Measurements from ENCODE around the gene TMEM185A.
A peak's percentile ranks its signal among the peaks of the same experiment; 100 is the strongest.
"Not testable (repeated sequence)": the region's sequence is repeated elsewhere in the genome, so short reads cannot be mapped to it uniquely, and the experiment has no call there.

TMEM185A gene

GRCh38 chrX:149631234-149632165 lies at the start of gene TMEM185A:
Gene TMEM185A, minus strand, starts transcription at chrX:149631792. Its CDS starts 212 bp downstream, at chrX:149631580.
- peak; percentile 73 for DNase-seq (ENCODE audit: low spot score)

- no peak for DNase-seq (ENCODE audit: low spot score)
These were observed 49.6 kb upstream of the TMEM185A start for GRCh38 chrX:149681182-149681581.

GRCh38 chrX:149679164-149679678 lies 47.6 kb upstream of the TMEM185A start:
- DNase-seq (ENCODE audit: low spot score): not testable (repeated sequence)

GRCh38 chrX:149675554-149675953 lies 44.0 kb upstream of the TMEM185A start:
- not testable (repeated sequence) for DNase-seq (ENCODE audit: low spot score)

- DNase-seq (ENCODE audit: low spot score): not testable (repeated sequence)
These were observed 43.5 kb upstream of the TMEM185A start for GRCh38 chrX:149675088-149675487.

GRCh38 chrX:149660613-149661012 lies 29.0 kb upstream of the TMEM185A start:
- DNase-seq (ENCODE audit: low spot score): not testable (repeated sequence)

- DNase-seq (ENCODE audit: low spot score): not testable (repeated sequence)
These were observed 24.8 kb upstream of the TMEM185A start for GRCh38 chrX:149656260-149656884.

- DNase-seq (ENCODE audit: low spot score): no peak
These were observed 20.8 kb upstream of the TMEM185A start for GRCh38 chrX:149652232-149652981.

GRCh38 chrX:149650162-149650561 lies 18.6 kb upstream of the TMEM185A start:
- DNase-seq (ENCODE audit: low spot score): no peak

GRCh38 chrX:149648932-149649331 lies 17.3 kb upstream of the TMEM185A start:
- DNase-seq (ENCODE audit: low spot score): no peak

- no peak for DNase-seq (ENCODE audit: low spot score)
These were observed 15.9 kb upstream of the TMEM185A start for GRCh38 chrX:149647505-149647904.

GRCh38 chrX:149643496-149643895 lies 11.9 kb upstream of the TMEM185A start:
- DNase-seq (ENCODE audit: low spot score): no peak

GRCh38 chrX:149641835-149642234 lies 10.2 kb upstream of the TMEM185A start:
- DNase-seq (ENCODE audit: low spot score): no peak

- no peak for DNase-seq (ENCODE audit: low spot score)
These were observed 9.8 kb upstream of the TMEM185A start for GRCh38 chrX:149641432-149641831.

- DNase-seq (ENCODE audit: low spot score): no peak
These were observed 8.0 kb upstream of the TMEM185A start for GRCh38 chrX:149639568-149639967.

GRCh38 chrX:149638860-149639259 lies 7.3 kb upstream of the TMEM185A start:
- no peak for DNase-seq (ENCODE audit: low spot score)

GRCh38 chrX:149633511-149633910 lies 1.9 kb upstream of the TMEM185A start:
- no peak for DNase-seq (ENCODE audit: low spot score)

- no peak for DNase-seq (ENCODE audit: low spot score)
These were observed 835 bp downstream of the TMEM185A start for GRCh38 chrX:149630681-149631233.

- DNase-seq (ENCODE audit: low spot score): no peak
These were observed 1.7 kb downstream of the TMEM185A start for GRCh38 chrX:149629730-149630387.

GRCh38 chrX:149628768-149629167 lies 2.8 kb downstream of the TMEM185A start:
- no peak for DNase-seq (ENCODE audit: low spot score)

GRCh38 chrX:149628280-149628679 lies 3.3 kb downstream of the TMEM185A start:
- no peak for DNase-seq (ENCODE audit: low spot score)

Data from activated CD4-positive, alpha-beta T cell treated with anti-CD3 and anti-CD28 coated beads, Interleukin-2, Interleukin-4, amounts not matched to agents 100 ng/mL and 50 ng/mL, durations not matched to agents 16 hours and 8 hours (primary cell).